Glomerular visceral epithelial cell (primary cell): ENCODE data around the gene HAUS3.
"Not testable (repeated sequence)": the region's sequence is repeated elsewhere in the genome, so short reads cannot be mapped to it uniquely, and the experiment has no call there.

ENCODE experiments used
- DNase-seq: peaks from one replicate; pipeline ENCODE4 v3.0.0-alpha.2; 2016; ENCODE audit errors: extremely low spot score

HAUS3 gene

GRCh38 chr4:2220016-2220630 is 21.8 kb downstream of the HAUS3 start:
- DNase-seq: peak; percentile 77

- no peak for DNase-seq
These were observed 22.6 kb downstream of the HAUS3 start for GRCh38 chr4:2219233-2219760.

DNA sequence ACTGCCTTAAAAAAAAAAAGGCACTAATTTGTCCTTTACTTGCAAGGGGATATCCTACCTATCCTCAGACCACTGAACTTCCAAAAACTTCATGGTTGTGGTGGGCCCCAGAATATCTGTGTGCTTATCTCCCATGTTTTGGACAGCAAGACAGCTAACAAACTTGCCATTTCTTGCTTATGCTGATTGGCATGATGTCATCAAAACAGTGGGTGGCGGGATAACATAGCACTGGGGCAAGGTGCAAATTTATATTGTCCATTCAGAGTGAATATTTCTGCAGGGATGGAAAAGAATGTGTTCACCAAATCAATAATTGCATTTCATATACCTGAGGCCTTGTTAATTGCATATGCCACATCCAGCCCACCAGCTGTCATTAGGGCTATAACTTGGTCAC is 23.5 kb downstream of the HAUS3 start:
- no peak for DNase-seq

- DNase-seq: peak; percentile 68
These were observed 24.2 kb downstream of the HAUS3 start for GRCh38 chr4:2217726-2218125.

DNA sequence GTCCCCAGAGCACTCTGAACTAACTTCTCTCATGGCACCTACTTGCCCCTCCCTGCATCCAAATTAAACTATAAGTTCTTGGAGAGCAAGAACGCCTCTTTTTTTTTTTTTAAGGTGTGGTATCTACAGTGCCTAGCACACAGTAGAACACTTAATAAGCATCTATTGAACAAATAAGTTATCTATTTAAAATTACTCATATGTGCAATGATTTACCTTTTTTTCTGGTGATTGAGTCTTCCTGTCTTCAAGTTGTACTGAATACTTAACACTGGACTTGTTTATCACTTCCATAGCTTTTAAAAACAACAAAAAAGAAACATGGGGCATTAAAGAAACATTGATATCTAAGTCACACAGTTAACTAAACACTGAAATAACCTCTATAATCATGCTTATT is 29.1 kb downstream of the HAUS3 start:
- no peak for DNase-seq

- DNase-seq: not testable (repeated sequence)
These were observed 39.1 kb downstream of the HAUS3 start for GRCh38 chr4:2202789-2203188.

- no peak for DNase-seq
These were observed 47.4 kb downstream of the HAUS3 start for GRCh38 chr4:2194496-2194895.

DNA sequence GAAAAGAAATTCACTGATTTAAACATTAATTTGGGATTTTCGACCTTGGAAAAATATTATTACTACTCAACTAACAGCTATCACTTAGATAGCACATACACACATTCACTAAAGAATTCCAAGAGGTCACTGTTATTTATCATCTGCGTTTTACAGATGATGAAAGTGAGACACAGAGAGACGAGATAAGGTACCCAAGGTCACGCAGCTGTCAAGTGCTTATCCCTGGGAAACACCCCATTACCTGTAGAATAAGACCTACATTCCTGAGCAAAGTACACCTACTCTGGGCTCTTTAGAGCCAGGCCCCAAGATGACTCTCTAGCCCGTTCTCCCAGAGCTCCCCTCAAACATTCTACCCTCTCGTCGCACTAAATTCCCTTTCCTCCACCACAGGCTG is 48.6 kb downstream of the HAUS3 start:
- DNase-seq: no peak

DNA sequence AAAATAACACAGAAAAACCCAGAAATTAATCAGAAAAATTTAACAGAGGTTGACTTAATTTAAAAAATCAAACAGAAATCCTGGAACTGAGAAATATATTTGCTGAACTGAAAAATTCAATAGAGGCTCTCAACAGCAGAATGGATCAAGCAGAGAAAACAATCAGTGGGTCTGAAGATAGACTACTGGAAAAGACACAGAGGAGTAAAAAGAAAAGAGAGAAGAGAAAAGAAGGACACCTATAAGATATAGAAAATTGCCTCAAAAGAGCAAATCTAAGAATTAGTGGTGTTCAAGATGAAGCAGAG is 55.1 kb downstream of the HAUS3 start:
- DNase-seq: no peak

DNA sequence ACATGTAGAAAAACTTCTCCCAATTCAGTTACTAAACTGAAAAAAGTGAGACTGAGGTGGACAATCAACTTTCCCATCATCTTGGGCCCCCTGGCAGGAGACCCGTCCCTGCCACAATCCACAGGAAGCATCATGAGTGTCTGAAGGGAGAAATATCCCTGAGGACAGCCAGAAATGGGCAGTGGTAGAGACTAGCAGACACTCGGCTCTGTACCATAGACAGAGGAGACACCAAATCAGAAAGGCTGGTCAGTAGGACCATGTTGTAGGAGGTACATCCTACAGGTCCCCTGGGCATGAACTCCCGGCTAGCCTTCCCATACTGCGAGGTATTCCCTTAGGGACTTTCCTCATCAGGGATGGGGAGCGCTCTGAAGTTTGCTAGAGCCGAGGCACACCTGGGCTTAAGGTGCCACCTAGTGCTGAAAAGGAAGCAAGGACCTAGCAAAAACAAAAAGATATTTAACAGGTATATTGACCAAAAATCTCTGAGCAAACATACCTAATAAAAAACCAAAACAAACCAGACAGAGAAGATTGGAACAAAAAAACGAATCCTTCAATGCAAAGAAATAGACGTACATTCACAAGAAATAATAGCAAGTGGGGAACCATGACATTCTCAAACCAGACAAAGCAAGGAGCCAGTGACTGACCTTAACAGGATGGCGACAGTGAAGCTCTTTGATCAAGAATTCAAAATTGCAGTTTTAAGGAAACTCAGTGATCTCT is 55.6 kb downstream of the HAUS3 start:
- peak; percentile 68 for DNase-seq

GRCh38 chr4:2183394-2183793 is 58.5 kb downstream of the HAUS3 start:
- DNase-seq: no peak

DNA sequence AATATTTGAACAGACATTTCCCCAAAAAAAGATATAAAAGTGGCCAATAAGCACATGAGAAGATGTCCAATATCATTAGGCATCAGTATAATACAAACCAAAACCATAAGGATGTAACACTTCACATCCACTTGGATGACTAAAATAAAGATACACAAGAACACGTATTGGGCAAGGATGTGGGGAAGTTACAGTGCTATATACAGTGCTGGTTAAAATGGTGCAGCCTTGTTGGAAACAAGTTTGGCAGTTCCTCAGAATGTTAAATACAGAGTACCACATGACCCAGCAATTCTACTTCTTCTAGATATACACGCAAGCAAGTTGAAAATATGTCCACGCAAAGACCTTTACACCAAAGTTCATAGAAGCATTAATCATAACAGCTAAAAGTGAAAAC is 58.9 kb downstream of the HAUS3 start:
- no peak for DNase-seq

GRCh38 chr4:2180410-2180809 is 61.5 kb downstream of the HAUS3 start:
- no peak for DNase-seq

- DNase-seq: no peak
These were observed 62.2 kb downstream of the HAUS3 start for GRCh38 chr4:2179717-2180116.

DNA sequence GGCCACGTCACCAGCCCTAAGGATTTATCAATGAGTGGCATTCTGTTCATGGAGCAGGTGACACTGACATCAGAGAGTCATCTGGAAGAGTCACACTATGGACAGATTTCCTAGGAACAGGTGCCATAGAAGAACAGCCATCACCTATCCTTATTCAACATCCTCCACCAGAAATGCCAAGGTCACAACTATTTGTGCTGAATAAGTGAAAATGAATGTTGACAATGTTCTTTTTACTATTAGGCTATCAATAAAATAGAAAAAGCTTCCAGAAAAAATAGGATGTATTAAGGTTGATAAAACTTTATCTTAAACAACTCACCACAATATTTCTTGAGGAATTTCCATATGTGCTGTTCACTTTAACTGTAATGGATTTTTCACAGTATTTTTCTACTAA is 62.9 kb downstream of the HAUS3 start:
- no peak for DNase-seq
